Caco-2 (cell line): ENCODE measurements around the gene PARVG. TPM values are rescaled to one million over a fixed set of nuclear protein-coding genes. Genes with fewer than 3 reads are reported as not detected.

Source experiments
- BruUV-seq: library from RNA; stranded (reverse); fragments of 400-500 nt; replicated peaks from 2 replicates; lab custom pipeline; 2021; lab: Mats Ljungman, UMichigan
- CTCF ChIA-PET: fragments of 300-600 bp; sonication (Branson Sonifier 250); formaldehyde crosslinking; loops from one replicate; lab custom pipeline; 2022; ENCODE audit warnings: antibody characterized with exemption; lab: Charles Lee
- POLR2A ChIA-PET: fragments of 300-600 bp; sonication (Branson Sonifier 250); formaldehyde crosslinking; loops from one replicate; lab custom pipeline; 2022; ENCODE audit warnings: antibody characterized with exemption; lab: Charles Lee
- DNase-seq, 2 experiments: peaks; one replicate each; pipeline versions ENCODE4 v3.0.0 to v3.0.0-alpha.2; 2020 to 2022
- H3K27me3 ChIP-seq: replicated peaks from 2 replicates; pipeline ENCODE4 v1.6.0; 2011; ENCODE audit warnings: low read length; ENCODE audit not compliant: control insufficient read depth, insufficient read depth
- H3K36me3 ChIP-seq: 2 replicates; pipeline ENCODE4 v1.5.1; 2011; ENCODE audit warnings: low read length; ENCODE audit not compliant: control insufficient read depth, insufficient read depth
- H3K4me1 ChIP-seq: fragments of 250-450 bp; sonication (Bioruptor Pico); 2 replicates; pipeline ENCODE4 v1.5.1; 2020; ENCODE audit warnings: mild to moderate bottlenecking
- H3K4me3 ChIP-seq: 2 replicates; pipeline ENCODE4 v1.5.1; 2011; ENCODE audit warnings: low read depth, mild to moderate bottlenecking, control low read depth, low read length
- H3K9me3 ChIP-seq: fragments of 250-450 bp; sonication (Bioruptor Pico); 2 replicates; pipeline ENCODE4 v1.5.1; 2020; ENCODE audit warnings: mild to moderate bottlenecking, moderate library complexity
- H3K27ac Mint-ChIP-seq: one replicate; pipeline ENCODE4 v1.8.0; 2022; ENCODE audit warnings: mixed read lengths; ENCODE audit not compliant: unreplicated experiment
- H3K27me3 Mint-ChIP-seq: one replicate; pipeline ENCODE4 v1.8.0; 2022; ENCODE audit warnings: mixed read lengths; ENCODE audit not compliant: insufficient read depth, unreplicated experiment
- H3K36me3 Mint-ChIP-seq: one replicate; pipeline ENCODE4 v1.8.0; 2022; ENCODE audit warnings: mild to moderate bottlenecking, mixed read lengths; ENCODE audit not compliant: insufficient read depth, unreplicated experiment
- H3K4me1 Mint-ChIP-seq: one replicate; pipeline ENCODE4 v1.8.0; 2022; ENCODE audit warnings: low read depth, mixed read lengths; ENCODE audit not compliant: unreplicated experiment
- H3K4me3 Mint-ChIP-seq: one replicate; pipeline ENCODE4 v1.8.0; 2022; ENCODE audit warnings: mild to moderate bottlenecking, moderate library complexity, mixed read lengths; ENCODE audit not compliant: unreplicated experiment
- H3K9me3 Mint-ChIP-seq: one replicate; pipeline ENCODE4 v1.8.0; 2022; ENCODE audit warnings: mixed read lengths; ENCODE audit not compliant: unreplicated experiment
- intact Hi-C: fragments of 100-400 bp; cut with micrococcal nuclease; formaldehyde crosslinking; loops from one replicate; pipeline ENCODE4 v1.10.0; 2022; ENCODE audit not compliant: unreplicated experiment
- total RNA-seq: library from RNA; stranded (reverse); gene quantifications from 2 replicates; pipeline ENCODE4 v1.2.3, GENCODE V29; 2022
- TF ChIP-seq, protein P1 (sequence below), 2 experiments: fragments of 200-600 bp in 1 of 2; IDR thresholded peaks; 1 replicate in 1 of 2; 2 replicates in 1 of 2; pipeline versions ENCODE4 v1.5.1 to v1.8.0; 2011 to 2022; ENCODE audit warnings: antibody characterized with exemption in 1 of 2, control low read depth in 1 of 2, inconsistent platforms in 1 of 2, low read depth in 1 of 2, low read length in 1 of 2, mild to moderate bottlenecking in 1 of 2, moderate library complexity in 1 of 2; ENCODE audit not compliant: insufficient read depth in 1 of 2, severe bottlenecking in 1 of 2, unreplicated experiment in 1 of 2

PARVG gene
- total RNA-seq, 1 experiment from 2014 or later = not detected

DNA sequence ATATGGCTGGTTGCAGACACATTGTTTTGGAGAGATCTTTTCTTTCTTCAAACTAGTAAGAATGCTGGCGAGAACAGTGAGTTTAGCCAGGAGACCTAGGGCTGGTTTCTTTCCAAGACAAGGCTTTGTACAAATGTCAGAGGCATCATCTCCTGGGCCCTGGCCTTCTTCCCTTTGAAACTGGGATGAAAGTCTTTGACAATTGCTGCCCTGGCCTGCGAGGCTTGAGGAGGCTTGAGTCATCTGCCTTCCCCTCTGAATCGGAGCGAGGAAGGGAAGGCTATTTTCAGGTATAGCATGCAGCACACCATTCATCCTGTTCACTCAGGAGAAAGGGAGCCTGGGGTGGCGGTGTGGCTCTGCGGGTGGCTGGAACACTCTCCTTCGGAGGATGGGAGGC, 21.5 kb upstream of the PARVG start:
- intact Hi-C loops = no loop called here
- POLR2A ChIA-PET = no interaction called here
- no peak overlapping the region for H3K4me3 Mint-ChIP-seq

DNA sequence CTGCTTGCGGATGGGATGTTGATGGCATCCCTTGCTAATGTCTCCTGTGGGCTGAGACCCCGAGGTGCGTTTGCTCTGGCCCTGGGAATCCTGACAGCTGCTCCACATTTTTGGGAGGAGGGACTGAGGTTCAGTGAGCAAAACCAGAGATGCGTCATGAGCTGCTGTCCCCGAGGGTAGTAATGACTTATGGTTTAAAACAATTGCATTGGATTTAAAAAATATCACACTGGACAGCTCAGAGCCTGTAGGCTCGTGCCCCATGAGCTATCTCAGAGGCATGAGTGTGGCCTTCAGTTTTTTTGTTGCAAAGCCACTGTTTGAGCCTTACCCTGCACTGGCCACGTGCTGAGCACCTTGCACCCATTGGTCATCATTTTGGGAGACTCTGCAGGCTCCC, 20.9 kb upstream of the PARVG start:
- H3K36me3 Mint-ChIP-seq = no peaks in the 10 kb centered on the region
- no peaks in the 10 kb centered on the region for H3K27me3 ChIP-seq
- no peaks in the 10 kb centered on the region for H3K9me3 Mint-ChIP-seq
- no TSS peak for BruUV-seq
- ChIA-PET CTCF (no interaction called here), POLR2A (no interaction called here)
- DNase-seq = no peak
- H3K4me1 ChIP-seq = no peaks in the 10 kb centered on the region
- no peak overlapping the region for H3K27ac Mint-ChIP-seq
- TF ChIP-seq, protein P1, sequence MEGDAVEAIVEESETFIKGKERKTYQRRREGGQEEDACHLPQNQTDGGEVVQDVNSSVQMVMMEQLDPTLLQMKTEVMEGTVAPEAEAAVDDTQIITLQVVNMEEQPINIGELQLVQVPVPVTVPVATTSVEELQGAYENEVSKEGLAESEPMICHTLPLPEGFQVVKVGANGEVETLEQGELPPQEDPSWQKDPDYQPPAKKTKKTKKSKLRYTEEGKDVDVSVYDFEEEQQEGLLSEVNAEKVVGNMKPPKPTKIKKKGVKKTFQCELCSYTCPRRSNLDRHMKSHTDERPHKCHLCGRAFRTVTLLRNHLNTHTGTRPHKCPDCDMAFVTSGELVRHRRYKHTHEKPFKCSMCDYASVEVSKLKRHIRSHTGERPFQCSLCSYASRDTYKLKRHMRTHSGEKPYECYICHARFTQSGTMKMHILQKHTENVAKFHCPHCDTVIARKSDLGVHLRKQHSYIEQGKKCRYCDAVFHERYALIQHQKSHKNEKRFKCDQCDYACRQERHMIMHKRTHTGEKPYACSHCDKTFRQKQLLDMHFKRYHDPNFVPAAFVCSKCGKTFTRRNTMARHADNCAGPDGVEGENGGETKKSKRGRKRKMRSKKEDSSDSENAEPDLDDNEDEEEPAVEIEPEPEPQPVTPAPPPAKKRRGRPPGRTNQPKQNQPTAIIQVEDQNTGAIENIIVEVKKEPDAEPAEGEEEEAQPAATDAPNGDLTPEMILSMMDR (IDR thresholded peaks at IDR 0.05; ENCODE audit: insufficient read depth in 1 of 2, low read depth in 1 of 2, low read length in 1 of 2, severe bottlenecking in 1 of 2, unreplicated experiment in 1 of 2) = no peak
- no peaks in the 10 kb centered on the region for H3K27me3 Mint-ChIP-seq
- H3K9me3 ChIP-seq = no peaks in the 10 kb centered on the region
- H3K36me3 ChIP-seq = no peaks in the 10 kb centered on the region
- H3K4me1 Mint-ChIP-seq = no peaks in the 10 kb centered on the region
- no peak overlapping the region for H3K4me3 Mint-ChIP-seq
- intact Hi-C loops = no loop called here
- H3K4me3 ChIP-seq = no peak overlapping the region

More for the DNA sequence above, 21.5 kb upstream of the PARVG start:
- no peak for DNase-seq
- no peaks in the 10 kb centered on the region for H3K27me3 ChIP-seq
- no peak overlapping the region for H3K27ac Mint-ChIP-seq
- TF ChIP-seq, protein P1 (IDR thresholded peaks at IDR 0.05; ENCODE audit: insufficient read depth in 1 of 2, low read depth in 1 of 2, low read length in 1 of 2, severe bottlenecking in 1 of 2, unreplicated experiment in 1 of 2) = no peak
- H3K4me1 Mint-ChIP-seq = no peaks in the 10 kb centered on the region
- H3K4me1 ChIP-seq = no peaks in the 10 kb centered on the region
- no TSS peak for BruUV-seq
- H3K4me3 ChIP-seq = no peak overlapping the region
- no peaks in the 10 kb centered on the region for H3K36me3 Mint-ChIP-seq
- no peaks in the 10 kb centered on the region for H3K9me3 ChIP-seq
- no peaks in the 10 kb centered on the region for H3K9me3 Mint-ChIP-seq
- H3K36me3 ChIP-seq = no peaks in the 10 kb centered on the region
- CTCF ChIA-PET = no interaction called here
- H3K27me3 Mint-ChIP-seq = no peaks in the 10 kb centered on the region

- TF ChIP-seq, protein P1 (IDR thresholded peaks at IDR 0.05; ENCODE audit: insufficient read depth in 1 of 2, low read depth in 1 of 2, low read length in 1 of 2, severe bottlenecking in 1 of 2, unreplicated experiment in 1 of 2) = no peak
- H3K9me3 Mint-ChIP-seq = no peaks in the 10 kb centered on the region
- intact Hi-C loops = no loop called here
- no peaks in the 10 kb centered on the region for H3K27me3 Mint-ChIP-seq
- H3K36me3 ChIP-seq = no peaks in the 10 kb centered on the region
- H3K4me1 ChIP-seq = no peaks in the 10 kb centered on the region
- no TSS peak for BruUV-seq
- H3K27ac Mint-ChIP-seq = no peak overlapping the region
- H3K9me3 ChIP-seq = no peaks in the 10 kb centered on the region
- no peaks in the 10 kb centered on the region for H3K36me3 Mint-ChIP-seq
- no peaks in the 10 kb centered on the region for H3K27me3 ChIP-seq
- H3K4me3 ChIP-seq = no peak overlapping the region
- DNase-seq = no peak
- CTCF ChIA-PET = no interaction called here
- H3K4me1 Mint-ChIP-seq = no peaks in the 10 kb centered on the region
- no peak overlapping the region for H3K4me3 Mint-ChIP-seq
- POLR2A ChIA-PET = no interaction called here
These were observed 20.3 kb upstream of the PARVG start for GRCh38 chr22:44160421-44160820.
